Esophagus mucosa (tissue), 1 donor: Measurements from ENCODE around the gene RIPOR2. TPM values are rescaled to one million over a fixed set of nuclear protein-coding genes. Genes with fewer than 3 reads are reported as not detected.
"Not testable (repeated sequence)": the region's sequence is repeated elsewhere in the genome, so short reads cannot be mapped to it uniquely, and the experiment has no call there.

Source experiments
- ATAC-seq: fragments of 200-7000 bp; cut with Tn5 transposase; one replicate; pipeline ENCODE4 v1.9.1; 2020
- total RNA-seq: library from RNA; stranded (reverse); gene quantifications from one replicate; pipeline ENCODE4 v1.2.4, GENCODE V29; 2023
- donor health status: DM: yes; HTN: yes; CAD: no.

RIPOR2 gene
- total RNA-seq, 1 donor from 2014 or later = 2.1 TPM

- ATAC-seq = no peak
Observed at GRCh38 chr6:24925661-24926060, 10.1 kb downstream of the RIPOR2 start.

GRCh38 chr6:24924580-24925356 lies 11.0 kb downstream of the RIPOR2 start:
- no peak for ATAC-seq

GRCh38 chr6:24923885-24924401 lies 11.8 kb downstream of the RIPOR2 start:
- no peak for ATAC-seq

- ATAC-seq = no peak
Observed at GRCh38 chr6:24922814-24923213, 12.9 kb downstream of the RIPOR2 start.

GRCh38 chr6:24922170-24922569 lies 13.6 kb downstream of the RIPOR2 start:
- ATAC-seq = no peak

GRCh38 chr6:24920136-24920535 lies 15.6 kb downstream of the RIPOR2 start:
- ATAC-seq = no peak

- no peak for ATAC-seq
Observed at GRCh38 chr6:24919056-24919892, 16.5 kb downstream of the RIPOR2 start.

- ATAC-seq = no peak
Observed at GRCh38 chr6:24918641-24919055, 17.1 kb downstream of the RIPOR2 start.

GRCh38 chr6:24916496-24916895 lies 19.3 kb downstream of the RIPOR2 start:
- no peak for ATAC-seq

GRCh38 chr6:24915641-24916040 lies 20.1 kb downstream of the RIPOR2 start:
- ATAC-seq = no peak

GRCh38 chr6:24914082-24914481 lies 21.7 kb downstream of the RIPOR2 start:
- ATAC-seq = not testable (repeated sequence)

- no peak for ATAC-seq
Observed at GRCh38 chr6:24911796-24912382, 23.9 kb downstream of the RIPOR2 start.

- peak; percentile 36 for ATAC-seq
Observed at GRCh38 chr6:24910961-24911725, 24.6 kb downstream of the RIPOR2 start.

GRCh38 chr6:24910331-24910960 lies 25.3 kb downstream of the RIPOR2 start:
- ATAC-seq = peak; percentile 45

- no peak for ATAC-seq
Observed at GRCh38 chr6:24909241-24910216, 26.2 kb downstream of the RIPOR2 start.

- no peak for ATAC-seq
Observed at GRCh38 chr6:24908650-24909035, 27.1 kb downstream of the RIPOR2 start.

GRCh38 chr6:24907919-24908649 lies 27.7 kb downstream of the RIPOR2 start:
- no peak for ATAC-seq

GRCh38 chr6:24906314-24906713 lies 29.4 kb downstream of the RIPOR2 start:
- peak; percentile 29 for ATAC-seq

- no peak for ATAC-seq
Observed at GRCh38 chr6:24905483-24905882, 30.3 kb downstream of the RIPOR2 start.

GRCh38 chr6:24903681-24904080 lies 32.1 kb downstream of the RIPOR2 start:
- ATAC-seq = no peak
